ENCODE measurements around the gene DGKI. TPM values are rescaled to one million over a fixed set of nuclear protein-coding genes. Genes with fewer than 3 reads are reported as not detected.

DGKI gene
- total RNA-seq, 1 donor from 2014 or later = 98.6 TPM

DNA sequence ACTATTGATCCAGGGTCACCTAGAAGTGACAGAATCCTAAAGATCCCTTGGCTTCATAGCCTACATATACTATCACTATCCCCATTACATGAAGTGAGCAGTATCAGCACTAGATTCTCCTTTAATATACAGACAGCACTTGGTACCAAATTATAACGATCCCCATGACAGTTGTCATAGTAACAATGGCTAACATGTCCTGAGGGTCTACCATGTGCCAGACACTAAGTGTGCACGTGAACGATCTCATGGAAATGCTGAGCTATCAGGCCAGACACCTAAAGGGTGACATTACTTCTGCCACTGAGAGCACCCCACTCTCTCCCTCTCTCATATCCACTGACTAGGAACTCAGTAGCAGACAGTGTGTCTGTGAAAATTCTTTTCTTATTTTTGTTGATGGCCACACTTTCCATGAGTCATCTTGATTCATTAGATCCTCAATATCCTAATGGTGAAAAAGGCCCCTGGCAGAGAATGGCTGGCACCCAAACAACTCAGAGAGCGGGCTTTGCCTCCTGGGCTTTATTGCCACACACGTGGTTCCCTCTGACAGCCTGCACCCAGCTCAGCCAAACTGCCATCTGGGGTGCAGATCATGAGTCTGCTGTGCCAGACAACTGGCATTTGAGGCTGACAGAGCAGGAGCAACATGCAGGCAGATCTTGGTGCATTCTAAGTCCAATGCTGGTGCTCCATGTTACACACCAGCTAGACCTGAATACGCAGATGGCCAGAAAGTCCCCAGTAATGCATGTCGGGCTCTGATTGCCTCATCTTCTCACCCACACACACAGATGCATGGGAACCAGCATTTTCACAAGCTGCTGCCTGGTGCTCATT, 176.3 kb downstream of the DGKI start:
- no peak for FAIRE-seq

DNA sequence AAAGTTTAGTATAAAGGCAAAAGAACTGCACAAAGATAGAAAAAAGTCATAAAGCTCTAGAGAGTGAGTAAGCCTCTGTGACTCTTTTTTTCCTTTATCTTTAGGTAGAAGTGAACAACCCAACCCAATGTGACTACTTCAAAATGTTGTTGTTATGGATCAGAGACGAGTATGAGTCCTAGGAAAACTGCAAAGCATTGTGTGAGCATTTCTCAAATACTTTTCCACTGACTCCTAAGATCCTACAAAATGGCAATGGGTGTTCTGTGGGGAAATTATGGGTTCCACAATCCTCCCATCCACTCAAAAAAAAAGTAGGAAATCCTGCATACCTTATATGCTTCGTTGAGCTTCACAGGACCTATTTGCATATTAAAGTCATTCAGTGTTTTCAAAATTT, 177.1 kb downstream of the DGKI start:
- FAIRE-seq (no peak), DNase-seq (ENCODE audit: low spot score in 2 of 2) (no peak)

More for the DNA sequence above, 176.3 kb downstream of the DGKI start:
- DNase-seq (ENCODE audit: low spot score in 2 of 2) = no peak

DNA sequence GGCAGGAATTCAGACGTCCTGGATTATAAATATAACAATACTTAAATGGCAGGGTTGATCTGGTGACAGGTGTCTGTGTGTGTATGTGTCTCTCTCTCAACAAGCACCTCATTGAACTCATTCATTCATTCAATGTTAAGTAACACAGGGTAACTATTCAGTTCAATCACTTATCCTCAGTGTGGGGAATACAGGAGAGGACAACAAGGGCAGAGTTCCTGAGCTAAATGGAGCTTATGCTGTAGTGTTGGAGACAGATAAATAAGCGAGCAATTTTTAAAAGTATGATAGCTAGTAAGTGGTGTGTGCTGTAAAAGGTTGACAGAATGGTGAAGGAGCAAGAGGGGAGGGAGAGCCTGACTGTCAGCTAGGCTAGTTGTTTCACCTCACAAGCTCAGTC, 178.4 kb downstream of the DGKI start:
- FAIRE-seq (no peak), DNase-seq (ENCODE audit: low spot score in 2 of 2) (no peak)

DNA sequence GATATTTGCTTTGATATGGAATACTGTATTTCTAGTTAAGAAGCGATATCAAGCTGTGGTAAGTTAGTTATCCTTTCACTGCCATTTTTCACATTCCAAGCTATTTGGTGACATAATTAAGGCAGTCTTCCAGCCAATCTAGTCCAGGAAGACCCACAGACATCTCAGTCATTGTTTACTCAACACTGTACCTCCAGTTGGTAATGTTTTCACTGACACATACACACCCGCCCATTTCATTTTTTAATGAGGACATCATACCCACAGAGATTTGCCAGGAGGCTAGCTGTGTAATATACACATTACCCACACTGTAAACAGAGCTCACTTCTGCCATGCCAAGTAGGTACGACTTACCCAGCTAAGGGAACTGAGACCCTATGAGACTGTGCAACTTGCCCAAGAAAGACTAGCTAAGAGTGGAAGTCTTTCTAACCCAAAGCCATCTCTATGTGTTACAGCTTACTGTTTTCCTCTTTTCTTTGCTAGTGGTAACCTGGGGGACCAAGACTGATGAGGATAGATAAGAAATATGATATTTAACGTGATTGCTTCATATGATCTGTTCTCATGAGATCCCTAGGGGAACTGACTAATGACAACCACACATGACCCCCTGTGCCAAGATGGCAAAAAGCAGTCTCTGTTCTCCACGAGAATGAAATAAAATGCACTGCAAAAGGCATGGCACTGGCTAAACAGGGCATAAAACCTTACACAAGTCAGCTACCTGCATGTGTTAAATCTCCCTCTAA, 179.0 kb downstream of the DGKI start:
- FAIRE-seq (no peak), DNase-seq (ENCODE audit: low spot score in 2 of 2) (no peak)

DNA sequence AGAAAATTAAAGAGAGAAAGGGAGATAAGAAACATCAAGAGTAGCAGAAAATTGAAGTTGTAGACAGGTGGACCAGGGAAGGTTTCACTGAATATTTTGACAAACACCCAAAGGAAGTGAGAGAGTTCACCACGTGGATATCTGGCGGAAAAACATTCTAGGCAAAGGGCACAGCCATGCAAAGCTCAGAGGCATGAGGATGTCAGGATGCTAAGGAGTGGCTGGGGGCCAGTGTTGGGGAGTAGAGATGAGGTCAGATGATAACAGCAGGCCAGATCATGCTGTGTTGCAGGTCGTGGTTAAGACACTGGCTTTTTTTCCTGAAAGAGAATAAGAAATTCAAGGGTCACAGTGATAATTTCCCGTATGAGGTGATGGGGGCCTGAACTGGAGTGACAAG, 181.9 kb downstream of the DGKI start:
- no peak for FAIRE-seq
- no peak for DNase-seq (ENCODE audit: low spot score in 2 of 2)

DNA sequence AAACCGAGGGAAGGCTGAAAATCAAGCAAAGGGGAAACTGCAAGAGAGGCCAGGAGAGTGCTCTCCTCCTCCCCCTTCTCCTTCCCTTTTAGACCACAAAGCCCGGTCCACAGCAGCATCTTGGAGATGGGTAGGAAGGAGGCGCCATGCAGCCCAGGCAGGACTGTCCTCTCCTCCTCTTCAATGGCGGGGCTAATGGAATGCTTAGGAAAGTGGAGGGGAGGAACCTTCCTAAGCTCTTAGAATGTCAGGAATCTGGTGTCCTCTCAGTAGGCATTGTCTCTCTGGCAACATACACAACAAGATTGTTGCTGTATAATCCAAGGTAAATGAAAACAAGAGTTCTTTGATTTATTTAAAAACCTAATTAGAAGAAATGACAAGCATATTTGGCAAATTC, 185.1 kb downstream of the DGKI start:
- FAIRE-seq (no peak), DNase-seq (ENCODE audit: low spot score in 2 of 2) (no peak)

DNA sequence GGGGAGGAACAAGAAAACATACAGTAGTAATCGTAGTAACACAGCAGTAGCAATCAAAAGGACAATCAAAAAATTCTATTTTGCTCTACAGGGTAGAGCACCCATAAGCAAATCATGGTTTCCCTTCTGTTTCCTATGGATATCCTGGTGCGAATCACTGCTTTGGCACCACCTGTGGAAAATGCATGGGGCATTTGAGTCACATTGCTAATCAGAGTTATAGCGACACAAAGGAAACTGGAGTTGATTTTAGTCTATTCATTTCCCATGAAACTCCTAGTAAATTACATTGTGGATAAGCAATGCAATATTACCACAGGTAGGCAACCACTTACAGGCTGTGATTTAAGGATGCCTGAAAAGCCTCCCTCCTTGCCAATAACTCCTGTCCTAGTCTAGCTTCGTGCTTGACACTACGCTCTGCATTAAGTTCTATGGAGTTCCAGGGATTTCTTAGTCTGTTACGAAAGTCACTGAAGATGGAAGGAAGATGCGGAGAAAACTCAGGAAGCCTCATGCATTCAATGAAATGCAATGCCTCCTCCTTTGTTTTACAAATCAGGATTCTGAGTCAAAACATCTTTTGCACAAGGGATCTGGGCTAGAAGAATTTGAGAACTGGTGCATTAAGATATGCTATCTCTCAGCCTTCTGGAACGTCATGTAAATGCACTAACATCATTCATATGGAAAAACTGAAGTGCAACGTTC, 188.4 kb downstream of the DGKI start:
- FAIRE-seq (no peak), DNase-seq (ENCODE audit: low spot score in 2 of 2) (no peak)

DNA sequence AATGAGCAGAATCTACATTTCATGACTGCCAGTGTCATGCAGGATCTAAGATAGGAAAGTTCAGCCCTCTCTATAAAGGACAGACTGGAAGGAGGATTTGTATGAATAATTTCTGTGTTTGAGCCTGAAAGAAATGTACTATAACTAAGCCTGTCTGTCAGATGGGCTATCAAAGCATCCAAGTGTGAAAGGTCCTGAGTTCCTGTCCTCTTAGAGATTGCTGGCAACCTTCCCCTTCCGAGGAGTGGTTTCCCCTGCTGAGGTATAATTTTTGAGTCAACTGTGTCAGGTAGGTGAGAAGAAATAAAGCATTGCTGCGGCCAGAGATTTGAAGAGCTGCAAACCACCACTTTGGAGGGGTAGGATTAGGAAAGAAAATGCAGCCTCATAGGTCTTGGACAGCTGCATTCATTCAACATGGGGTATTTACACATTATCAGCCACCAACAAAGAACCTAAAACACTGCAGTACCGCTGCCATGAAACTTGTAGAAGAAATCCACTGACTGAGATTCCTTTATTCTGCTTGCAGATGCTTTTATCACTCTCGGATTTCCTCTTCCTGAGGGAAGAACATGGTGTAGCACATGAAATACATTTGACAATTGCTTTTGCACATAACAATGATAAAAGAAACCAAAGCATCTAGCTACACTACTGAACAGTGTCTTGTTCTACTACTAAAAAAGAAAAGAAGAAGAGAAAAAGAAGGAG, 189.1 kb downstream of the DGKI start:
- FAIRE-seq = no peak
- DNase-seq (ENCODE audit: low spot score in 2 of 2) = no peak

DNA sequence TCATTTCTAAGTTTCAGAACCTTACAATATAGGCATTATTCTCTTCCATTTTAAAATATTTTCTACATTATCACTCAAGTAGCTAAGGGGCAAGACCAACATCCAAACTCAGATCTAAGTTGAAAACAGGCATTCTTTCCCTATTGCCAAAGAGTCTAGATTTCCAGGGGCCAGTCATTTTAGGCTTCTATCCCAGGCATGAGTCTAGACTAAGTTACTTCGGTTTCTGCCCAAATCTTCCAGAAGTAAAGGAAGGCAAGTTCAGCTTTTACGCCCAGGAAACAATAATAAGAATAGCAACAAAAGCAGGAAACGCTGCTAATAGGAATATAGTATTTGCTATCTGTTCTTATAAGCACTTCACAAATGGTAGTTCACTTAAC, 189.9 kb downstream of the DGKI start:
- FAIRE-seq = no peak
- DNase-seq (ENCODE audit: low spot score in 2 of 2) = no peak

DNA sequence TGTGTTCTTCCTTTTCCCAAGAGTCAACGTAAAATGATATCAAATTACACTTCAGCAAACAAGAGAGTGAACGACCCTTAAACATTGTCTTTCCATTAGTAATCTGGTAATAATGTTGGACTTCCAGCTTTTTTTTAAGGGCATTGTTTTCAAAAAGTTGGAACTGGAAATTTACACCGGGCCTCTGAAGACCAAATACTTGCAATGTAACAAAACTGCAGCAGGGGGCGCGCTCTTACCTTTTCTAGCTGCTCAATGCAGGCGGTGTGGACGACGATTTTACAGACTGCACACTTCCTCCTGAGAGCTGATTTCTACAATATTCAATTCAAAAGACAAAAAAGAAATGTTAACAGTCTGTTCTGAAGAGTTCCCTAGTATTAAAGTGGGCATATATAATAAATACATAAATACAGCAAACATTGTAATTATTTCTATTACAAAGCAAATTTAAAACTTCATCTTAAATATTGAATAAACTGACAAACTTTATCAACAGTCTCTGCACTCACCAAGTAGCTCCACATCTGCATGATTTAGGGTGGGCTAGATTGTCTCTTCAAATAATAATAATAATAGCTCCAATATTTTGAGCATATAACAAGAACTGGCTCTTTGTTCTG, 190.4 kb downstream of the DGKI start:
- FAIRE-seq (peak; percentile 51), DNase-seq (ENCODE audit: low spot score in 2 of 2) (peak; percentile 14 to 52)

DNA sequence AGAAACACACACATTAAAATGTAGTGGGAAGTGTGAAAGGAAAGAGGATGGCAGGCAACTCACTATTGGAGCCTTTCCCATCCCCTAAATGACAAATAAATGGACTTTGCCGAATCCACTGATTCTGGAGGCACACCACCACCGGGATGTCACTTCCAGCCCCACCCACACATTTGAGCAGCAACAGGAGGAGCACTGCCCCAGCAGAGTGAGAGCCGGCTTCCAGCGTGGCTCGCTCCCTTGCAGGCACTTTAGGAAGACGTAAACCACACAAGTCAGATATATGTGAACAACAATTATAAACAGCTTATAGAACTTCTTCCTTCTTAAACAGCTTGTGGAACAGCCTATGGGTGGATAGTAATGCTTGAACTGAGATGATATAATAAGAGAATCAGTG, 191.0 kb downstream of the DGKI start:
- no peak for DNase-seq (ENCODE audit: low spot score in 2 of 2)
- FAIRE-seq = no peak

DNA sequence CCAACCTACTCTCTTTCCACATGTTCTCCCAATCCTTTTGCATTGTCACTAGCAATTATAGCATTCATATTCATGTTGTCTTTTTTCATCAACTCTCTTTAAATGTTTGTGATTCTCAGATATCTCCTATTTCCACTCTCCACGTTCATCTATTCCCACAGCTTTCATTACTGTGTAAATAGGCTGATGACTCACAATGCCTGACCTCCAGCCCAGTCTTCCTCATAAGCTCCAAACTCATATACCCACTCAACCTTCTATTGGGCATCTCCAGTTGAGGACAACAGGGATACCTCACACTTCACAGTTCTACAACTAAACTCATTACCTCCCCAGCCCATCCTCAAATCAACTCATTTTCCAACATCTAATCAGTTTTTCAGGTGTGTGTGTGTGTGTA, 194.1 kb downstream of the DGKI start:
- FAIRE-seq = no peak
- no peak for DNase-seq (ENCODE audit: low spot score in 2 of 2)

DNA sequence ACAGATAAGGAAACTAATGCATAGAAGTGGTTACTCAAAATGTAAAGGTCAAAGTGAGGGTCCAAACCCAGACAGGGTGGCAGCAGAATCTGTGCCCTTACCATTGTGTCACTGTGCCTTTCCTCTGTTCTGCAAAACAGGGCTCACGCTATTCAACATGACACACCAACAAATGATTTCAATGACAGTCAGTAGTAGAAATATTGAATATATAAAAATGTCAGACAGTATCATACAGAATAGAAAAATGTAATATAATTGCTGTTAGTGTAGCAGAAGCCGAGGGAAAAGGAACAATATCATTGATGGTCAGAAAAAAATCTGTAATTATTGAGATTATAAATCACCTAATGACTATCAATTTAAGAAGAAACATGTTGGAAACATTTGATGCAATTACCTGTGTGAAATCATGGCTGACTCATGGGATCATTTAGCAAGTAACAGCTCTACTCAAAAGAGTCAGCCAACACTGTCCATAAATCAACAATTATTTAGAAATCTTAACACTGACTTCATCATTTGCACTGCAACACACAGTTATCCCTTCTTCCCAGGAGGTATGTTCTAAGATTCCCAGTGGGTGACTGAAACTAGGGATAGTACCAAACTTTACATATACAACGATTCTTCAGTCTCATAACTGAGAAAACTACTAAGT, 198.7 kb downstream of the DGKI start:
- FAIRE-seq = no peak
- DNase-seq (ENCODE audit: low spot score in 2 of 2) = no peak

DNA sequence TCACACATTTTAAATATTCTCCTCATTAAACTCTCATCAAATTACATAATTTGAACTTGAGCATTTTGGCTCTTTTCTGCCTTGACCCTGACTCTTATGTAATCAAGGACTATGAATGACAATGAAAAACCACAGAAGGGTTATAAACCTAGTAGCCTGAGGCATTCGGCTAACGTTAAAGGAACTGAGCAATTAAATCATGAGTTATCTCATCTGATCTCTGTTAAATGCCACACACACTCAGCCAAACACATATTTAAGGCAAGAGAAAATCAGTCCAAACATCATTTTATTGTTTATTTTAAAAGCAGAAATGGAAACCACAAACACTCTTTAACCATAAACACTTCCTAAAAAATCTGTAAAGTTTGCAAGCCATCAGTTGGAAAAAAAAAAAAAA, 204.3 kb downstream of the DGKI start:
- DNase-seq (ENCODE audit: low spot score in 2 of 2) (no peak), FAIRE-seq (no peak)

DNA sequence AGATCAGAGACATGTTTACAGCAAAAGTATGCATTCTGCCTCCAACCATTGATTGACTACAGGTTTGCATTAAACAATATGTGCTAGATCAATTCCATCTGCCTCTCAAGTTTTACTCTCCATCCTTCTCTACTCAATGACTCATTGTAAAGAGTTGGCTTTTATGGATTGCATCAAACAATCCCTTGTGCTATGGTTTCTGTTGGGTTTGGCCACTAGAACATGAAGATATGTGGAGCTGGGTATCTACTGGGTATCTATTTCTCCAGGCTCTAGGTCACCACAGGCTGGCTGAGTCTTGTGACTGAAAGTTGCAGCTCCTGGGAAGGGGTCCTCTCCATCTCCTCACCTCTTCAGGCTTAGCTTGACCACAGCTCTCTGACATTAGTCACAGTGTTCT, 204.7 kb downstream of the DGKI start:
- DNase-seq (ENCODE audit: low spot score in 2 of 2) (no peak), FAIRE-seq (no peak)

DNA sequence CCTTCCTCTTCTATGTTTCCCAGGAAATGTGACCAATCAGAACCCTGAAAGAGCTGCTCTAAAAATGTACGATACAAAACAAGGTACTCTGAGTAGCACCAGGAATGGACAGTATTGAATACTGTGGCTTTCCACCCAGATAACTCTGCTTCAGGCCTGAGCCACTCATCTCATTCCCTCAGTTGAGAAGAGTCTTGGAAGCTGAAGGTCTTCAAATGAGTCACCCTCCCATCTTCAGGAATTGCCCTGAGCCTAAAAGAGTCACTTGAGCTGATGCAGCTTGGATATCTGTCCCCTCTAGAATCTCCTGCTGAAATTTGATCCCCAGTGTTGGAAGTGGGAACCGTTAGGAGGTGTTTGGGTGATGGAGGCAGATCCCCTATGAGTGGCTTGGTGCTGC, 210.4 kb downstream of the DGKI start:
- FAIRE-seq = no peak
- no peak for DNase-seq (ENCODE audit: low spot score in 2 of 2)

DNA sequence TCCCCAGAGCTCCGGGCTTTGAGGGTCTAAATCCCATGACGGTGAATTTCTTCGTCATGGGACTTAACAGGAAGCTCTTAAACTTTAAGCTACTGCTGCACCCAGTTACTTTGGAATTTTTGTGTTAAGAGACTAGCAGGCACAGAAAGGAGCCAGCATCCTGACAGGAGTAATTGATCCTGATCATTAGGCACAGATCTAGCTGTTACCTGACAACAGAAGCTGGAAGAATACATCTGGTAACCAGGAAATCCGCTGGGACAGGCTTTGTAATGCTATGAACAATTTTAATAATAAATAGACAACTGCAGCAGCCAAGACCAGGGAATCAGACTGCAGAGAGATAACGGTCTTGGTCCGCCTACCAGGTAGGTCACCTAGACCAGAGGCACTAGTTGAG, 210.9 kb downstream of the DGKI start:
- DNase-seq (ENCODE audit: low spot score in 2 of 2) (no peak), FAIRE-seq (no peak)

DNA sequence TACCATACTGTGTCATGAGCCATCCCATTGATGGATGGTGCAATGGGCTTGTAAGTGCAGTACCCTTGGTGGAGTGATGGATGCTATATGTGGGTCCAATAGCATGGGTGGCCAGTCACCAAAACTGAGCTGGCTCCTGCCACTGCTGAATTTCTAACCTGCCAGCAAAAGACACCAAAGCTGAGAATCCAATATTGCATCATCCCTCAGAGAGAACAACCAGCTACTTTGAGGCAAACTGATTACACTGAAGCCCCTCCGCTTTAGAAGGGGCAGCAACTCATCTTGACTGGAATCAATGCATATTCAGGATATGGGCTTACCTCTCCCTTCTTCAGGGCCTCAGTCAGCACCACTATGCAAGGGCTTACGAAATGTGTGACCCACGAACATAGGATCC, 211.6 kb downstream of the DGKI start:
- no peak for DNase-seq (ENCODE audit: low spot score in 2 of 2)
- no peak for FAIRE-seq

DNA sequence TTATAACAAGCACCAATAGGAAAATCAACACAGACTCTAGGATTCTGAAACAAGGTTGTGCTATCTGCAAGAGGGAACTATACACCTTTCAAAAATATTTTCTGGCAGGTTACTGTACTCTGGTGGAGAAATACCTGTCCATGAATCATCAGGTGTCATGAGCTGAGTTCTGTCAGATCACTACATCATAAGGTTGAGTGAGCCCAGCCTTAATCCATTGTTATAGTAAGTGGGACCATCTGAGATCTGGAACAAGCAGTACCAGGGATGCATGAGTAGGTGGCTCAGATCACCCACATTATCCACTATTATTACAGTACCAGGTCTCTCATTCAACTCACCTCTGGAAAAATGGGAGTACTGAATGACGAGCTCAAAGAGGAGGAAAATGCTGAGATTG, 212.4 kb downstream of the DGKI start:
- FAIRE-seq (no peak), DNase-seq (ENCODE audit: low spot score in 2 of 2) (no peak)

DNA sequence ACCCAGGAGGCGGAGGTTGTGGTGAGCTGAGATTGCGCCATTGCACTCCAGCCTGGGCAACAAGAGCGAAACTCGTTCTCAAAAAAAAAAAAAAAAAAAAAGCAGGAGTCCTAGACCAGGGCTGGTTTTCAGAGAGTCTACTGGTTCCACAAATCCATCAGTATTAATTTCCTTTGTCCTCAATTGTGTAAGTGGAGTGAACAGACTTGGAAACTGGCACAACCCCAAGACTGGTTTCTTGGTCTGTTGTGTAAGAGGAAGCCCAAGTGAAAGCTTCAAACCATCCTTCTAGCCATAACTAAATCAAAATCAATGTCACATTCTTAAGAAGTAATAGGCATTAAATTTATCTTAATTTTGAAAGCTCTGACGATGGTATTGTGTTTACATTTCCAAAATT, 213.6 kb downstream of the DGKI start:
- FAIRE-seq (no peak), DNase-seq (ENCODE audit: low spot score in 2 of 2) (no peak)

Data from frontal cortex (tissue), 4 donors.